ENCODE results near the gene ZNF608.
A peak's percentile ranks its signal among the peaks of the same experiment; 100 is the strongest.

ZNF608 gene

DNA sequence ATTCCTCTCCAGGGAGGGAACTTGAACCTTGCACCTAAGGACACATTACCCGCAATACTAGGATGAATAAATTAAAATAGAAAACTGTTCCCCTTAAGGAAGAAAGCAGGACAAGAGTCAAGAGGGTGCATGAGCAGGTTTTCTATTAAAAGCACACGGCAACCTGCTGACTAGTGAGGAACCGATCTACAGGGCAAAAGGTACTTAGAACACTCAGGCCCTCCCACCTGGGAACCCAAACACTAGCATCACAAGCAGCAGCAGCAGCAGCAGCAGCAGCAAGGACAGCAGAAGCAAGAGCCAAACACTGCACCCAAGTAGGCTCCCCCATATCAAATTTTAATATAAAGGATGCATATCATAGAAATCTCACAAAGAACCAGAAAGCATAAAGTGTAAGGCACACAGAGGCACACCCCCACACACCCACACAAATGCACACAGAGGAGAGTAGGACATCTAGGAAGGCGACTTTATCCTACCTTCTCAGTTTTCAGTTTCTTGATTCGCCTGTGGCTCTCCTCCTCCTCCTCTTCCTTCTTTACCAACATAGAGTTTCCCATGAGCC, 2.8 kb downstream of the ZNF608 start:
- H3K4me2 ChIP-seq (ENCODE audit: low read length) = peak overlapping the region; percentile 52

DNA sequence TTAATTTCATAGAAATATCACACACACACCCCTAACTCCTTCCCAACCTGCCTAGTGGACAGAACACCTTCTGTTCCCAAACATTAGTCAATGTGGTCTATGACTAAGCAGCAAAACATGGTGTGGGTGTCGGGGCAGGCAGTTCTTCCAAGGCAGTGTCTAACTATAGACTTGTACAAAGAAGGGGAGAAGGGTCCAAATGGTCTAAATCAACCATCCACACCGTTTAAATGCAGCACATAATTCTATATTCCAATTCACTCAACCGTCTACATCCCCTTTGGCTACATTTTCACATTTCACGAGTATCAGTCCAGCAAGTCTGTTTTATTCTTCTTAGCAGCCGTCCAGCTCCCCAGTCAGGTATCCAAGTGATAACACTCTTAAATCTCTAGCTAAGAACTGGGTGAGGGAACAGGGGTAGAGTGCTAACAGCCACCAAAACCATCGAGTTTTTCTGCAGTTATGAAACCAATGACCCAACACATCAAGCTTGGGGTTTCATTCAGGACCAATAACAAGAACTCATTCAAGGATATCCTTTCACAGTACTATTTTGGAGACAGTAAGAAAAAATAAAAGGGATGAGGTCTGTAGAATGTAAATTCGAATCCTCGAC, 3.3 kb downstream of the ZNF608 start:
- Histone ChIP-seq H3K79me2 (peaks cover 9% of the 10 kb centered on the region), H3K9me3 (ENCODE audit: control insufficient read depth, low read length) (no peaks in the 10 kb centered on the region), H3K9ac (no peak overlapping the region), H3K27ac (peak overlapping the region; percentile 98), H3K4me2 (ENCODE audit: low read length) (peak overlapping the region; percentile 52), H3K4me3 (ENCODE audit: low read depth, low read length) (peak overlapping the region; percentile 40), H3K36me3 (ENCODE audit: control insufficient read depth, insufficient read depth, low read length) (no peaks in the 10 kb centered on the region), H3K4me1 (peaks cover 14% of the 10 kb centered on the region), H3K27me3 (ENCODE audit: control insufficient read depth, insufficient read depth, low read length) (no peaks in the 10 kb centered on the region), H2AFZ (peak overlapping the region; percentile 85)
- TF ChIP-seq CTCF (IDR thresholded peaks at IDR 0.05) = no peak

More for the DNA sequence above, 2.8 kb downstream of the ZNF608 start:
- Histone ChIP-seq H3K4me1 (peaks cover 14% of the 10 kb centered on the region), H3K9me3 (ENCODE audit: control insufficient read depth, low read length) (no peaks in the 10 kb centered on the region), H3K4me3 (ENCODE audit: low read depth, low read length) (peak overlapping the region; percentile 40), H3K79me2 (peaks cover 9% of the 10 kb centered on the region), H3K9ac (no peak overlapping the region), H3K36me3 (ENCODE audit: control insufficient read depth, insufficient read depth, low read length) (no peaks in the 10 kb centered on the region), H3K27me3 (ENCODE audit: control insufficient read depth, insufficient read depth, low read length) (no peaks in the 10 kb centered on the region), H2AFZ (peak overlapping the region; percentile 85), H3K27ac (peak overlapping the region; percentile 98)
- TF ChIP-seq CTCF (IDR thresholded peaks at IDR 0.05) = no peak

- peaks cover 14% of the 10 kb centered on the region for H3K4me1 ChIP-seq
- no peak overlapping the region for H2AFZ ChIP-seq
- H3K27me3 ChIP-seq (ENCODE audit: control insufficient read depth, insufficient read depth, low read length) = no peaks in the 10 kb centered on the region
- H3K9me3 ChIP-seq (ENCODE audit: control insufficient read depth, low read length) = no peaks in the 10 kb centered on the region
- no peak for TF ChIP-seq CTCF (IDR thresholded peaks at IDR 0.05)
- peaks cover 9% of the 10 kb centered on the region for H3K79me2 ChIP-seq
- no peak overlapping the region for H3K9ac ChIP-seq
- H3K27ac ChIP-seq = peak overlapping the region; percentile 27
- H3K4me2 ChIP-seq (ENCODE audit: low read length) = no peak overlapping the region
- H3K36me3 ChIP-seq (ENCODE audit: control insufficient read depth, insufficient read depth, low read length) = no peaks in the 10 kb centered on the region
- peak overlapping the region; percentile 40 for H3K4me3 ChIP-seq (ENCODE audit: low read depth, low read length)
Observed at GRCh38 chr5:124742521-124742920, 3.9 kb downstream of the ZNF608 start.

GRCh38 chr5:124741711-124742496, 4.5 kb downstream of the ZNF608 start:
- H3K9me3 ChIP-seq (ENCODE audit: control insufficient read depth, low read length) = no peaks in the 10 kb centered on the region
- no peak overlapping the region for H2AFZ ChIP-seq
- TF ChIP-seq CTCF (IDR thresholded peaks at IDR 0.05) = no peak
- H3K4me2 ChIP-seq (ENCODE audit: low read length) = no peak overlapping the region
- peaks cover 14% of the 10 kb centered on the region for H3K4me1 ChIP-seq
- no peaks in the 10 kb centered on the region for H3K27me3 ChIP-seq (ENCODE audit: control insufficient read depth, insufficient read depth, low read length)
- H3K79me2 ChIP-seq = peaks cover 9% of the 10 kb centered on the region
- H3K27ac ChIP-seq = peak overlapping the region; percentile 27
- H3K4me3 ChIP-seq (ENCODE audit: low read depth, low read length) = no peak overlapping the region
- no peak overlapping the region for H3K9ac ChIP-seq
- no peaks in the 10 kb centered on the region for H3K36me3 ChIP-seq (ENCODE audit: control insufficient read depth, insufficient read depth, low read length)

Data from parathyroid adenoma (tissue), 2 donors.